D341Med (cell line): ENCODE results near the gene SCML1.

Experiments used
- DNase-seq: peaks from one replicate; pipeline ENCODE4 v3.0.0; 2012; ENCODE audit warnings: low spot score

Gene SCML1

DNA sequence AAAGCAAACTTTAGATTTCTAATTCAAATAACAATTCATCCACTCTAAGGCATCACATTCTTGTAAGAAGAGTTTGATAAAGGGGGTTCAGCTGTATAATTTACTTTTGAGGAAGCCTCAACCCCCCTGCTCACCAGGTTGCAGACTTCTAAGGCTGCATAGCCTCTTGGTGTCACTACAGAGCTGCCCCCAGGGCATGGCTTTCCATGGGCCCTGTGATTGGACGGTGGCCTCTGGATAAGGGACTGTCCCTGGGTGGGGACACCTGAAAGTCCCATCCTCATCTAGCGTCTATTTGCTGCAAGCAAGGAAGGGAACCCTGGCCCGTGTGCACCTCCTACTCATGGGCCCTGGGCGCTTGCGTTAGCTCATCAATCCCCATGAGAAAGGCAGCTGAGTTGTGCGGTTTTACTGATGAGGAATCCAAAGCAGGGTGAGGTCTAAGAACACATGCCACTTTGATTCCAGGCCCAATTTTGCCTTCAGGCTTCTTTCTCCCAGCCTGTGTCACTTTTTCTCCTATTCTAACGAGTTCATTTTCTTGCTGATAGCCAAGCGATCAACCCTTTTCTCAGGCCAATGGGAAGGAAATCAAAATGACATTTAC is 51.8 kb downstream of the SCML1 start:
- no peak for DNase-seq

- DNase-seq: no peak
Measured at GRCh38 chrX:17792826-17793225, 55.5 kb downstream of the SCML1 start.

DNA sequence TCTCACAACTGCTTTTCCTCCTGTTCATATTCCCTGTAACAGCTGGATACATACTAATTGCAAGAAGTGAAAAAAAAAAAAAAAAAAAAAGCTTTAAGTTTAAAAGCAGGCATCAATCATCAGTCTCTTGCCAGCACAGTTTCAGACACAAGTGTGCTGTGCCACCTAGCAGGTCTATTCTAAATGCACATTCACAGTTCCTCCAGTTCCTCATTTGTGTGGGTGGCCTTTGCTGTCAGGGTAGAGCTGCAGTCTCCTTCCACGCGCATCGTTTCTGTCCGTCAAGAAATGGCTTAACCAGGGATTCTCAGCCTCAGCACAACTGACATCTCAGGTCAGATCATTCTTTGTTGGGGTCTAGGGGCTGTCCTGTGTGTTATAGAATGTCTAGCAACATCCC is 61.6 kb downstream of the SCML1 start:
- DNase-seq: no peak

- DNase-seq: no peak
Measured at GRCh38 chrX:17801431-17801830, 64.1 kb downstream of the SCML1 start.

GRCh38 chrX:17802756-17803155 is 65.5 kb downstream of the SCML1 start:
- DNase-seq: no peak

GRCh38 chrX:17803449-17803848 is 66.2 kb downstream of the SCML1 start:
- no peak for DNase-seq
